WTC11 (cell line): ENCODE results near the gene BRD1. TPM values are rescaled to one million over a fixed set of nuclear protein-coding genes. Genes with fewer than 3 reads are reported as not detected.

Source experiments
- ATAC-seq: fragments of 200-7000 bp; cut with Tn5 transposase; 2 replicates; pipeline ENCODE4 v1.10.0; 2021; ENCODE audit warnings: mild to moderate bottlenecking, moderate library complexity
- CTCF ChIA-PET: fragments of 300-600 bp; sonication (Branson Sonifier 250); formaldehyde crosslinking; loops from one replicate; lab custom pipeline; 2021; ENCODE audit warnings: antibody characterized with exemption; lab: Charles Lee
- POLR2A ChIA-PET: fragments of 350-600 bp; sonication (Branson Sonifier 250); formaldehyde crosslinking; loops from one replicate; lab custom pipeline; 2021; ENCODE audit warnings: antibody characterized with exemption; lab: Charles Lee
- DNase-seq: peaks from one replicate; pipeline ENCODE4 v3.0.0; 2021; ENCODE audit warnings: low spot score
- H3K27ac Mint-ChIP-seq: 2 replicates; pipeline ENCODE4 v1.8.0; 2021; ENCODE audit warnings: mixed read lengths
- H3K27me3 Mint-ChIP-seq: 2 replicates; pipeline ENCODE4 v1.8.0; 2021; ENCODE audit warnings: low read depth, mild to moderate bottlenecking, moderate library complexity, mixed read lengths
- H3K36me3 Mint-ChIP-seq: 2 replicates; pipeline ENCODE4 v1.8.0; 2021; ENCODE audit warnings: mixed read lengths
- H3K4me1 Mint-ChIP-seq: 2 replicates; pipeline ENCODE4 v1.8.0; 2022; ENCODE audit warnings: mixed read lengths
- H3K4me3 Mint-ChIP-seq: 2 replicates; pipeline ENCODE4 v1.8.0; 2021; ENCODE audit warnings: mild to moderate bottlenecking, moderate library complexity, mixed read lengths
- H3K9me3 Mint-ChIP-seq: 2 replicates; pipeline ENCODE4 v1.8.0; 2021; ENCODE audit warnings: mixed read lengths
- ATF6 ChIP-seq: sonication (generic); formaldehyde crosslinking; IDR thresholded peaks from 2 replicates; pipeline ENCODE4 v1.8.1; 2023; ENCODE audit warnings: mild to moderate bottlenecking, missing genetic modification reagents
- E2F5 ChIP-seq: sonication (generic); formaldehyde crosslinking; IDR thresholded peaks from 2 replicates; pipeline ENCODE4 v1.8.1; 2022; ENCODE audit warnings: mild to moderate bottlenecking, moderate library complexity, missing genetic modification reagents
- EMX1 ChIP-seq: fragments of 250-450 bp; sonication (Bioruptor Pico); IDR thresholded peaks from 2 replicates; pipeline ENCODE4 v1.8.0; 2021; ENCODE audit warnings: mild to moderate bottlenecking
- HMGA2 ChIP-seq: fragments of 250-450 bp; sonication (Bioruptor Pico); IDR thresholded peaks from 2 replicates; pipeline ENCODE4 v1.4.0; 2021; ENCODE audit warnings: mild to moderate bottlenecking, moderate library complexity
- JAZF1 ChIP-seq: fragments of 250-450 bp; sonication (Bioruptor Pico); IDR thresholded peaks from 2 replicates; pipeline ENCODE4 v1.9.0; 2021; ENCODE audit warnings: moderate library complexity, mild to moderate bottlenecking, inconsistent platforms
- KAT7 ChIP-seq: sonication (generic); formaldehyde crosslinking; IDR thresholded peaks from 2 replicates; pipeline ENCODE4 v1.8.1; 2023; ENCODE audit warnings: missing genetic modification reagents, mild to moderate bottlenecking, borderline replicate concordance
- MYBL2 ChIP-seq: sonication (generic); formaldehyde crosslinking; IDR thresholded peaks from 2 replicates; pipeline ENCODE4 v1.8.1; 2023; ENCODE audit warnings: mild to moderate bottlenecking, moderate library complexity, missing genetic modification reagents
- PRDM15 ChIP-seq: sonication (generic); formaldehyde crosslinking; IDR thresholded peaks from 2 replicates; pipeline ENCODE4 v1.8.0; 2022; ENCODE audit warnings: missing genetic modification reagents
- SOX15 ChIP-seq: fragments of 250-450 bp; sonication (Bioruptor Pico); IDR thresholded peaks from 2 replicates; pipeline ENCODE4 v1.9.0; 2021; ENCODE audit warnings: mild to moderate bottlenecking
- SP1 ChIP-seq: sonication (generic); formaldehyde crosslinking; conservative IDR thresholded peaks from 2 replicates; pipeline ENCODE4 v1.8.1; 2022; ENCODE audit warnings: missing genetic modification reagents
- USF1 ChIP-seq: sonication (generic); formaldehyde crosslinking; IDR thresholded peaks from 2 replicates; pipeline ENCODE4 v1.8.0; 2022; ENCODE audit warnings: mild to moderate bottlenecking, missing genetic modification reagents
- ZNF281 ChIP-seq: sonication (generic); formaldehyde crosslinking; IDR thresholded peaks from 2 replicates; pipeline ENCODE4 v1.8.0; 2023; ENCODE audit warnings: mild to moderate bottlenecking, missing genetic modification reagents
- ZSCAN18 ChIP-seq: fragments of 250-450 bp; sonication (Bioruptor Pico); IDR thresholded peaks from 2 replicates; pipeline ENCODE4 v2.1.2; 2022; ENCODE audit warnings: mild to moderate bottlenecking, moderate library complexity
- total RNA-seq: library from RNA; stranded (reverse); gene quantifications from 3 replicates; pipeline ENCODE4 v1.2.3, GENCODE V29; 2021

Gene BRD1
- total RNA-seq, 1 experiment from 2014 or later, result 36.6 TPM

GRCh38 chr22:49788504-49788903 is 39.2 kb downstream of the BRD1 start:
- H3K36me3 Mint-ChIP-seq, result peaks cover 46% of the 10 kb centered on the region
- no peaks in the 10 kb centered on the region for H3K27me3 Mint-ChIP-seq
- no peak overlapping the region for H3K4me3 Mint-ChIP-seq
- TF ChIP-seq KAT7 (CRISPR knock-in tag), result no peak
- TF ChIP-seq ZSCAN18 (CRISPR knock-in tag), result no peak
- no peak for TF ChIP-seq HMGA2 (CRISPR knock-in tag)
- H3K9me3 Mint-ChIP-seq, result no peaks in the 10 kb centered on the region
- ChIA-PET POLR2A (no interaction called here), CTCF (no interaction called here)
- no peak for ATAC-seq
- peaks cover 18% of the 10 kb centered on the region for H3K4me1 Mint-ChIP-seq
- H3K27ac Mint-ChIP-seq, result no peak overlapping the region
- DNase-seq, result no peak

GRCh38 chr22:49787861-49788260 is 39.8 kb downstream of the BRD1 start:
- Mint-ChIP-seq H3K9me3 (no peaks in the 10 kb centered on the region), H3K36me3 (peaks cover 43% of the 10 kb centered on the region), H3K4me3 (no peak overlapping the region), H3K4me1 (peaks cover 18% of the 10 kb centered on the region), H3K27me3 (no peaks in the 10 kb centered on the region), H3K27ac (peak overlapping the region; percentile 18)
- POLR2A ChIA-PET, result no interaction called here
- CTCF ChIA-PET, result no interaction called here
- DNase-seq, result no peak
- TF ChIP-seq SOX15 (CRISPR knock-in tag), result no peak
- no peak for TF ChIP-seq ATF6 (CRISPR knock-in tag)
- TF ChIP-seq SP1, result no peak
- TF ChIP-seq MYBL2 (CRISPR knock-in tag), result no peak
- no peak for TF ChIP-seq ZNF281
- TF ChIP-seq USF1 (CRISPR knock-in tag), result no peak
- no peak for TF ChIP-seq EMX1 (CRISPR knock-in tag)
- no peak for TF ChIP-seq E2F5 (CRISPR knock-in tag)
- TF ChIP-seq PRDM15 (CRISPR knock-in tag), result no peak
- no peak for TF ChIP-seq JAZF1 (CRISPR knock-in tag)
- no peak for ATAC-seq
